ENCODE data around the gene PARD3.

GRCh38 chr10:34319197-34319846 is 495.8 kb downstream of the PARD3 start:
- TF ChIP-seq CTCF (IDR thresholded peaks at IDR 0.05): no peak
- no peak for TF ChIP-seq EZH2 (IDR thresholded peaks at IDR 0.05)
- no peak for TF ChIP-seq EZH2phosphoT487 (IDR thresholded peaks at IDR 0.05)

Data from neural progenitor cell (in vitro differentiated cells).